OCI-LY1 (cell line): ENCODE results near the gene SLC39A12.

Experiments
- H2AFZ ChIP-seq: fragments of 200-600 bp; sonication (generic), shearing (Covaris generic); 2 replicates; pipeline ENCODE4 v1.6.0; 2014; ENCODE audit warnings: antibody characterized with exemption, mild to moderate bottlenecking, low read length
- H3F3A ChIP-seq: fragments of 200-600 bp; sonication (generic), shearing (Covaris generic); 2 replicates; pipeline ENCODE4 v1.6.0; 2014; ENCODE audit warnings: mild to moderate bottlenecking, antibody characterized with exemption, low read length, moderate library complexity; ENCODE audit not compliant: insufficient read depth
- H3K27ac ChIP-seq: fragments of 200-600 bp; sonication (generic); 2 replicates; pipeline ENCODE4 v1.5.1; 2014; ENCODE audit warnings: low read length, mixed run types, mild to moderate bottlenecking, low read depth; ENCODE audit not compliant: poor library complexity, severe bottlenecking
- H3K27me3 ChIP-seq: fragments of 200-600 bp; sonication (generic); 2 replicates; pipeline ENCODE4 v1.6.0; 2014; ENCODE audit warnings: antibody characterized with exemption, mild to moderate bottlenecking, low read length, moderate library complexity; ENCODE audit not compliant: insufficient read depth
- H3K36me3 ChIP-seq: fragments of 200-600 bp; sonication (generic); 2 replicates; pipeline ENCODE4 v1.6.1; 2014; ENCODE audit warnings: mild to moderate bottlenecking, antibody characterized with exemption, low read length, moderate library complexity, mixed read lengths; ENCODE audit not compliant: insufficient read depth
- H3K4me1 ChIP-seq: fragments of 200-600 bp; sonication (generic); 2 replicates; pipeline ENCODE4 v1.5.1; 2014; ENCODE audit warnings: mild to moderate bottlenecking, low read length, moderate library complexity; ENCODE audit not compliant: insufficient read depth, severe bottlenecking
- H3K4me2 ChIP-seq: fragments of 200-600 bp; sonication (generic), shearing (Covaris generic); 2 replicates; pipeline ENCODE4 v1.6.1; 2014; ENCODE audit warnings: low read length
- H3K4me3 ChIP-seq: fragments of 200-600 bp; sonication (generic); 2 replicates; pipeline ENCODE4 v1.5.1; 2014; ENCODE audit warnings: low read length, low read depth, mild to moderate bottlenecking, mixed read lengths; ENCODE audit not compliant: poor library complexity, severe bottlenecking
- H3K79me2 ChIP-seq: fragments of 200-600 bp; shearing (Covaris generic); 2 replicates; pipeline ENCODE4 v1.6.1; 2016; ENCODE audit warnings: mixed run types, low read length, mixed read lengths; ENCODE audit not compliant: insufficient read depth
- H3K9ac ChIP-seq: fragments of 200-600 bp; sonication (generic), shearing (Covaris generic); 2 replicates; pipeline ENCODE4 v1.6.1; 2014; ENCODE audit warnings: mild to moderate bottlenecking, low read length, mixed read lengths
- H3K9me2 ChIP-seq: fragments of 200-600 bp; sonication (generic), shearing (Covaris generic); 2 replicates; pipeline ENCODE4 v1.6.1; 2014; ENCODE audit warnings: low read depth, mild to moderate bottlenecking, low read length, mixed read lengths
- H3K9me3 ChIP-seq: fragments of 200-600 bp; shearing (Covaris generic); 2 replicates; pipeline ENCODE4 v1.6.1; 2014; ENCODE audit warnings: low read length, mixed read lengths
- H4K20me1 ChIP-seq: fragments of 200-600 bp; sonication (generic), shearing (Covaris generic); 2 replicates; pipeline ENCODE4 v1.6.0; 2016; ENCODE audit warnings: mild to moderate bottlenecking, low read length; ENCODE audit not compliant: insufficient read depth
- TF ChIP-seq, protein P1 (sequence below): fragments of 200-600 bp; sonication (generic), shearing (Covaris generic); IDR thresholded peaks from 2 replicates; pipeline ENCODE4 v1.5.1; 2017; ENCODE audit warnings: mild to moderate bottlenecking, antibody characterized with exemption, low read length, moderate library complexity, mixed read lengths

Gene SLC39A12

GRCh38 chr10:18087355-18087754, 135.6 kb downstream of the SLC39A12 start:
- Histone ChIP-seq H3F3A (no peaks in the 10 kb centered on the region), H3K36me3 (no peaks in the 10 kb centered on the region), H3K79me2 (no peaks in the 10 kb centered on the region), H3K4me1 (no peaks in the 10 kb centered on the region), H3K27me3 (no peaks in the 10 kb centered on the region), H3K9ac (no peak overlapping the region), H3K27ac (no peak overlapping the region), H3K9me2 (no peaks in the 10 kb centered on the region), H2AFZ (no peak overlapping the region), H4K20me1 (no peaks in the 10 kb centered on the region; the same call in 1 of the 2 replicates), H3K4me2 (no peak overlapping the region), H3K9me3 (no peaks in the 10 kb centered on the region), H3K4me3 (no peak overlapping the region)
- TF ChIP-seq, protein P1, sequence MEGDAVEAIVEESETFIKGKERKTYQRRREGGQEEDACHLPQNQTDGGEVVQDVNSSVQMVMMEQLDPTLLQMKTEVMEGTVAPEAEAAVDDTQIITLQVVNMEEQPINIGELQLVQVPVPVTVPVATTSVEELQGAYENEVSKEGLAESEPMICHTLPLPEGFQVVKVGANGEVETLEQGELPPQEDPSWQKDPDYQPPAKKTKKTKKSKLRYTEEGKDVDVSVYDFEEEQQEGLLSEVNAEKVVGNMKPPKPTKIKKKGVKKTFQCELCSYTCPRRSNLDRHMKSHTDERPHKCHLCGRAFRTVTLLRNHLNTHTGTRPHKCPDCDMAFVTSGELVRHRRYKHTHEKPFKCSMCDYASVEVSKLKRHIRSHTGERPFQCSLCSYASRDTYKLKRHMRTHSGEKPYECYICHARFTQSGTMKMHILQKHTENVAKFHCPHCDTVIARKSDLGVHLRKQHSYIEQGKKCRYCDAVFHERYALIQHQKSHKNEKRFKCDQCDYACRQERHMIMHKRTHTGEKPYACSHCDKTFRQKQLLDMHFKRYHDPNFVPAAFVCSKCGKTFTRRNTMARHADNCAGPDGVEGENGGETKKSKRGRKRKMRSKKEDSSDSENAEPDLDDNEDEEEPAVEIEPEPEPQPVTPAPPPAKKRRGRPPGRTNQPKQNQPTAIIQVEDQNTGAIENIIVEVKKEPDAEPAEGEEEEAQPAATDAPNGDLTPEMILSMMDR, result no peak
